Parathyroid adenoma (tissue), 2 donors: ENCODE data around the gene ZNF593OS.

Experiments
- H2AFZ ChIP-seq: fragments of 300-600 bp; sonication (generic); one replicate; pipeline ENCODE4 v1.7.0; 2017; ENCODE audit warnings: antibody characterized with exemption, mild to moderate bottlenecking
- H3K27ac ChIP-seq: fragments of 300-600 bp; sonication (generic); one replicate; pipeline ENCODE4 v1.7.0; 2017
- H3K27me3 ChIP-seq: fragments of 300-600 bp; sonication (generic); one replicate; pipeline ENCODE4 v1.7.0; 2017; ENCODE audit warnings: low read length; ENCODE audit not compliant: control insufficient read depth, insufficient read depth
- H3K36me3 ChIP-seq: fragments of 300-600 bp; sonication (generic); one replicate; pipeline ENCODE4 v1.7.0; 2017; ENCODE audit warnings: low read length; ENCODE audit not compliant: control insufficient read depth, insufficient read depth
- H3K4me1 ChIP-seq: fragments of 300-600 bp; sonication (generic); one replicate; pipeline ENCODE4 v1.7.0; 2017; ENCODE audit warnings: control low read depth
- H3K4me2 ChIP-seq: fragments of 300-600 bp; sonication (generic); one replicate; pipeline ENCODE4 v1.7.0; 2017; ENCODE audit warnings: low read length
- H3K4me3 ChIP-seq: fragments of 300-600 bp; sonication (generic); one replicate; pipeline ENCODE4 v1.7.0; 2017; ENCODE audit warnings: low read depth, low read length
- H3K79me2 ChIP-seq: fragments of 300-600 bp; sonication (generic); one replicate; pipeline ENCODE4 v1.7.0; 2017; ENCODE audit warnings: control low read depth
- H3K9ac ChIP-seq: fragments of 300-600 bp; sonication (generic); one replicate; pipeline ENCODE4 v1.7.0; 2017; ENCODE audit warnings: mild to moderate bottlenecking
- H3K9me3 ChIP-seq: fragments of 300-600 bp; sonication (generic); one replicate; pipeline ENCODE4 v1.7.0; 2017; ENCODE audit warnings: low read length; ENCODE audit not compliant: control insufficient read depth
- CTCF ChIP-seq: fragments of 300-600 bp; sonication (generic); IDR thresholded peaks from one replicate; pipeline ENCODE4 v1.7.0; 2017; ENCODE audit warnings: antibody characterized with exemption, mild to moderate bottlenecking
- donor health status: primary hyperparathyroidism.

ZNF593OS gene

GRCh38 chr1:26119892-26120608, 51.6 kb downstream of the ZNF593OS start:
- Histone ChIP-seq H3K79me2 (peaks cover 2% of the 10 kb centered on the region), H3K36me3 (no peaks in the 10 kb centered on the region), H3K27ac (no peak overlapping the region), H3K4me2 (no peak overlapping the region), H3K9me3 (no peaks in the 10 kb centered on the region), H3K27me3 (no peaks in the 10 kb centered on the region), H3K4me1 (peaks cover 5% of the 10 kb centered on the region), H3K4me3 (no peak overlapping the region), H2AFZ (no peak overlapping the region), H3K9ac (no peak overlapping the region)
- TF ChIP-seq CTCF: no peak
